ENCODE measurements around the gene RPE65. TPM values are rescaled to one million over a fixed set of nuclear protein-coding genes. Genes with fewer than 3 reads are reported as not detected.
"Not testable (repeated sequence)": the region's sequence is repeated elsewhere in the genome, so short reads cannot be mapped to it uniquely, and the experiment has no call there.

RPE65 gene
- total RNA-seq, 1 donor from 2014 or later = not detected

DNA sequence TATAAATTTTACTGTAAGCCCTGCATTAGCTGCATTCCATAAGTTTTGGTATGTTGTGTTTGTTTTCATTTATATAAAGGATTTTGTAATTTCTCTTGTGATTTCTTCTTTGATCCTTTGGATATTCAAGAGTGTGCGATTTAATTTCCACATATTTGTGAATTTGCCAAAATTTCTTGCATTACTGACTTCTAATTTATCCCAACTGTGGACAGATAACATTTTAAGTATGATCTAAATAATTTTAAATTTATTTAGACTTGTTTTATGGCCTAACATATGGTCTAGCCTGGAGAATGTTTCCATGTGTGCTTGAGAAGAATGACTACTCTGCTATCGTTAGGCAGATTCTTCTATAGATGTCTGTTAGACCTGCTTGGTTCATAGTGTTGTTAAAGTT lies 23.2 kb downstream of the RPE65 start:
- no peak for DNase-seq (ENCODE audit: low spot score, unreplicated experiment)
- H3K4me3 Mint-ChIP-seq (ENCODE audit: low read depth) = no peak overlapping the region
- H3K9me3 Mint-ChIP-seq (ENCODE audit: low read depth) = no peaks in the 10 kb centered on the region
- H3K36me3 Mint-ChIP-seq (ENCODE audit: insufficient read depth) = no peaks in the 10 kb centered on the region
- H3K27me3 Mint-ChIP-seq = no peaks in the 10 kb centered on the region
- H3K27ac Mint-ChIP-seq = no peak overlapping the region
- peaks cover 22% of the 10 kb centered on the region for H3K4me1 Mint-ChIP-seq (ENCODE audit: low read depth)
- TF ChIP-seq, protein P1, sequence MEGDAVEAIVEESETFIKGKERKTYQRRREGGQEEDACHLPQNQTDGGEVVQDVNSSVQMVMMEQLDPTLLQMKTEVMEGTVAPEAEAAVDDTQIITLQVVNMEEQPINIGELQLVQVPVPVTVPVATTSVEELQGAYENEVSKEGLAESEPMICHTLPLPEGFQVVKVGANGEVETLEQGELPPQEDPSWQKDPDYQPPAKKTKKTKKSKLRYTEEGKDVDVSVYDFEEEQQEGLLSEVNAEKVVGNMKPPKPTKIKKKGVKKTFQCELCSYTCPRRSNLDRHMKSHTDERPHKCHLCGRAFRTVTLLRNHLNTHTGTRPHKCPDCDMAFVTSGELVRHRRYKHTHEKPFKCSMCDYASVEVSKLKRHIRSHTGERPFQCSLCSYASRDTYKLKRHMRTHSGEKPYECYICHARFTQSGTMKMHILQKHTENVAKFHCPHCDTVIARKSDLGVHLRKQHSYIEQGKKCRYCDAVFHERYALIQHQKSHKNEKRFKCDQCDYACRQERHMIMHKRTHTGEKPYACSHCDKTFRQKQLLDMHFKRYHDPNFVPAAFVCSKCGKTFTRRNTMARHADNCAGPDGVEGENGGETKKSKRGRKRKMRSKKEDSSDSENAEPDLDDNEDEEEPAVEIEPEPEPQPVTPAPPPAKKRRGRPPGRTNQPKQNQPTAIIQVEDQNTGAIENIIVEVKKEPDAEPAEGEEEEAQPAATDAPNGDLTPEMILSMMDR (IDR thresholded peaks at IDR 0.05; ENCODE audit: unreplicated experiment) = no peak

- Mint-ChIP-seq H3K27ac (no peak overlapping the region), H3K27me3 (no peaks in the 10 kb centered on the region), H3K4me1 (ENCODE audit: low read depth) (no peaks in the 10 kb centered on the region), H3K9me3 (ENCODE audit: low read depth) (no peaks in the 10 kb centered on the region), H3K4me3 (ENCODE audit: low read depth) (no peak overlapping the region), H3K36me3 (ENCODE audit: insufficient read depth) (no peaks in the 10 kb centered on the region)
- DNase-seq (ENCODE audit: low spot score, unreplicated experiment) = no peak
- TF ChIP-seq, protein P1 (IDR thresholded peaks at IDR 0.05; ENCODE audit: unreplicated experiment) = no peak
Observed at GRCh38 chr1:68421350-68421749, 28.4 kb downstream of the RPE65 start.

DNA sequence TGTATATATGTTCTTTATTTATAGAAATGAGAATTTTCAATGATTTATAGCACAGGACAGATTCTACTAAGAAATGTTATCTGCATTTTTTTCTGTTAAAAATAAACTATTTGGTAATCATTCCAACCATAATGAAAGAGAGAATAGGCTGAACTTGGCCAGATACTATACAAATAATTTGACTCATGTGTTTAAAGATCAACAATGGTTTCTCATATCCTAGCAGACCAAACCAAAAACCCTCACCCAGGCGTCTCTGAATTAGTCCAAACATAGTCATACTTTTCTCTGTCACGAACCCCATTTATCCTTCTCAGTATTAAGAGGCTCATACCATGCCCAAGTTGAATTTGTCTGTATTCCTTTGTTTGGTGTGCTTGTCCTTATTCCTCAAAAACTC lies 40.3 kb downstream of the RPE65 start:
- TF ChIP-seq, protein P1 (IDR thresholded peaks at IDR 0.05; ENCODE audit: unreplicated experiment) = no peak

DNA sequence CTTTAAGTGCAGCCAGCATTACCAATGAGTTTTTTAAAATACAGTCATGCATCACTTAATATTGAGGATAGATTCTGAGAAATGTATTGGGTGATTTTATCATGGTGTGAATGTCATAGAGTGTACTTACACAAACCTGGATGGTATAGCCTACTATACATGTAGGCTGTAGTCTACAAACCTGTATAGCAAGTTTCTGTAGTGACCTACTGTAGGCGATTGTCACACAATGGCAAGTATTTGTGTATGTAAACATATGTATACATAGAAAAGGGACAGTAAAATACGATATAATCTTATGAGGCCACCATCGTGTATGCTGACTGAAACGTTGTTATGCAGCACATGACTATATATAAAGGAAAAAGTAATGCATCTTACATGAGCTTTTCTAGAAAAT lies 48.2 kb downstream of the RPE65 start:
- H3K4me3 Mint-ChIP-seq (ENCODE audit: low read depth) = no peak overlapping the region
- no peak for DNase-seq (ENCODE audit: low spot score, unreplicated experiment)
- H3K27ac Mint-ChIP-seq = no peak overlapping the region
- TF ChIP-seq, protein P1 (IDR thresholded peaks at IDR 0.05; ENCODE audit: unreplicated experiment) = no peak
- no peaks in the 10 kb centered on the region for H3K4me1 Mint-ChIP-seq (ENCODE audit: low read depth)
- H3K36me3 Mint-ChIP-seq (ENCODE audit: insufficient read depth) = no peaks in the 10 kb centered on the region
- no peaks in the 10 kb centered on the region for H3K9me3 Mint-ChIP-seq (ENCODE audit: low read depth)
- H3K27me3 Mint-ChIP-seq = peaks cover 6% of the 10 kb centered on the region

More for the DNA sequence above, 40.3 kb downstream of the RPE65 start:
- H3K27me3 Mint-ChIP-seq = peaks cover 7% of the 10 kb centered on the region
- no peaks in the 10 kb centered on the region for H3K36me3 Mint-ChIP-seq (ENCODE audit: insufficient read depth)
- DNase-seq (ENCODE audit: low spot score, unreplicated experiment) = no peak
- no peak overlapping the region for H3K4me3 Mint-ChIP-seq (ENCODE audit: low read depth)
- no peaks in the 10 kb centered on the region for H3K9me3 Mint-ChIP-seq (ENCODE audit: low read depth)
- no peaks in the 10 kb centered on the region for H3K4me1 Mint-ChIP-seq (ENCODE audit: low read depth)
- H3K27ac Mint-ChIP-seq = no peak overlapping the region

GRCh38 chr1:68395575-68395974 lies 54.2 kb downstream of the RPE65 start:
- not testable (repeated sequence) for H3K36me3 Mint-ChIP-seq (ENCODE audit: insufficient read depth); H3K9me3 Mint-ChIP-seq (ENCODE audit: low read depth); H3K27me3 Mint-ChIP-seq; H3K4me1 Mint-ChIP-seq (ENCODE audit: low read depth); H3K4me3 Mint-ChIP-seq (ENCODE audit: low read depth); DNase-seq (ENCODE audit: low spot score, unreplicated experiment); H3K27ac Mint-ChIP-seq

- H3K27ac Mint-ChIP-seq; H3K4me3 Mint-ChIP-seq (ENCODE audit: low read depth); H3K36me3 Mint-ChIP-seq (ENCODE audit: insufficient read depth); H3K4me1 Mint-ChIP-seq (ENCODE audit: low read depth); H3K9me3 Mint-ChIP-seq (ENCODE audit: low read depth); H3K27me3 Mint-ChIP-seq; DNase-seq (ENCODE audit: low spot score, unreplicated experiment): not testable (repeated sequence)
Observed at GRCh38 chr1:68392474-68392873, 57.3 kb downstream of the RPE65 start.

GRCh38 chr1:68385798-68386524 lies 63.8 kb downstream of the RPE65 start:
- not testable (repeated sequence) for H3K9me3 Mint-ChIP-seq (ENCODE audit: low read depth); H3K27ac Mint-ChIP-seq; H3K27me3 Mint-ChIP-seq; H3K4me1 Mint-ChIP-seq (ENCODE audit: low read depth); DNase-seq (ENCODE audit: low spot score, unreplicated experiment); H3K4me3 Mint-ChIP-seq (ENCODE audit: low read depth); H3K36me3 Mint-ChIP-seq (ENCODE audit: insufficient read depth)

All from progenitor cell of endocrine pancreas (in vitro differentiated cells).